Measurements from ENCODE around the gene CARD19.
"Not testable (repeated sequence)": the region's sequence is repeated elsewhere in the genome, so short reads cannot be mapped to it uniquely, and the experiment has no call there.

CARD19 gene

GRCh38 chr9:93107151-93107824 is 11.3 kb downstream of the CARD19 start:
- DNase-seq (ENCODE audit: low read depth in 2 of 2) = no peak

DNA sequence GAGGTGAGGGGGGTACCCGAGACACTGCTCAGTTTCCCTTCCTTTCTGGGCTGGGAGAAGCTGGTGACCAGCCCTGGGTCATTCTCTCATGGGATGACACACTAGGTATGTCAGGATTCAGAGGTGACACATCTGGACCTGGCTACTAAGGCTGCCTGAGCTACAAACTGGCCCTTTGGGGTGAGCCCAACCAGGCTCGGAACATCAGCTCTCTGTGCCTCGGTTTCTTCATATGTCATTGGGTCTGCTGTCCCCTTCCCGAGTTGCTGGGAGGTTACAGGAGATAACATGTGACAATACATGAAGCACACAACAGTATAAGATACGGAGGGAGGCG is 11.8 kb downstream of the CARD19 start:
- DNase-seq (ENCODE audit: low read depth in 2 of 2) = no peak

DNA sequence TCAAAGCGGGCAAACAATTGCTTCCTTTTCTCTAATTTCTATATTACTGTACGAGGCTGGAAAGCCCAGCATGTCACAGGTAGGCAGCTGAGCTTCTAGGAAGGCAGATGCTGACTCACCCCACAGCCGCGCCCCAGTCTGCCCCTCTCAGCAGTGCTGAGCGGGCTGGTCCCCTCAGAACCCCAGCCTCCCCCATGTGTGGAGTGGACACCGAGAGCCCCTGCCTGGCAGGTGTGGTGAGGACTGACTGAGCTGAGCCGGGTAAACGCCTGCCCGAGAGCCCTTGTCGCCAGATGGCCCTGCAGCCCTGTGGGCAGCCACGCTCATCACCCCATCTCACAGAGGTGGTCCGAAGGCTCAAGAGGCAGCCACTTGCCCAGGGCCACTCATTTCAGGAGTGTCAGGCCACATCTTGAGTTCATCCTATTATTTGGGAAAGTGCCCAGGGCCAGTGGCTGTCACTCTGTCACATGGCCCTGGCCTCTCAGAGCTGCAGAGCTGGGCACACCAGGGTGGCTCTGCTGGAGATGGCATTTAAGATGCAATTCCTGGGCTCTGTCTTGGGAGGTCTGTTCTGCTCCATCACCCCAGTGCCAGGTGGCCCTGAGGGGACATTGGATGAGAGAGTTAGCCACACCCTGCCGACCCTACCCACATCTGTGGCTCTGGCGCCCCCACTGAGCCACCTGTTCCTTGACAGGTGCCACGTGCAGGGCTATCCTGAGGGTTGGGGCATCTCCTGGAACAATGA is 12.4 kb downstream of the CARD19 start:
- no peak for DNase-seq (ENCODE audit: low read depth in 2 of 2)

GRCh38 chr9:93110311-93110855 is 14.4 kb downstream of the CARD19 start:
- no peak for DNase-seq (ENCODE audit: low read depth in 2 of 2)

DNA sequence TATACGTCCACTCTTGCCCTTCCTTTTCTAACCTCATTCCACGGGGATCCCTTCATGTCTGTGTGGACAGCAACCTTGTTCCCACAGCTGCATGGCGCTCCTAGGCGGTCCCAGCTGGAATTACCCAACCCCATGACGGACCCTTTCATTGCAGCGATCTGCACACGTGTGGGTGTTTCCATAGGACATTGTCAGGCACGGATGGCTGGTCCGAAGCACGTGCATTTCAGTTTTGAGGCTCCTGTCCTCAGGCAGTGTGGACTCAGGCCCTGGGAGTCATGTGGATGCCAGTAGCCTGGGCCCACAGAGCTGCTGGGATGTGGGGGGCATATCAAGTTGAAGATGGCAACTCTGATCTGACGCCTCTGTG is 15.0 kb downstream of the CARD19 start:
- no peak for DNase-seq (ENCODE audit: low read depth in 2 of 2)

- no peak for DNase-seq (ENCODE audit: low read depth in 2 of 2)
These were observed 15.5 kb downstream of the CARD19 start for GRCh38 chr9:93111371-93112115.

DNA sequence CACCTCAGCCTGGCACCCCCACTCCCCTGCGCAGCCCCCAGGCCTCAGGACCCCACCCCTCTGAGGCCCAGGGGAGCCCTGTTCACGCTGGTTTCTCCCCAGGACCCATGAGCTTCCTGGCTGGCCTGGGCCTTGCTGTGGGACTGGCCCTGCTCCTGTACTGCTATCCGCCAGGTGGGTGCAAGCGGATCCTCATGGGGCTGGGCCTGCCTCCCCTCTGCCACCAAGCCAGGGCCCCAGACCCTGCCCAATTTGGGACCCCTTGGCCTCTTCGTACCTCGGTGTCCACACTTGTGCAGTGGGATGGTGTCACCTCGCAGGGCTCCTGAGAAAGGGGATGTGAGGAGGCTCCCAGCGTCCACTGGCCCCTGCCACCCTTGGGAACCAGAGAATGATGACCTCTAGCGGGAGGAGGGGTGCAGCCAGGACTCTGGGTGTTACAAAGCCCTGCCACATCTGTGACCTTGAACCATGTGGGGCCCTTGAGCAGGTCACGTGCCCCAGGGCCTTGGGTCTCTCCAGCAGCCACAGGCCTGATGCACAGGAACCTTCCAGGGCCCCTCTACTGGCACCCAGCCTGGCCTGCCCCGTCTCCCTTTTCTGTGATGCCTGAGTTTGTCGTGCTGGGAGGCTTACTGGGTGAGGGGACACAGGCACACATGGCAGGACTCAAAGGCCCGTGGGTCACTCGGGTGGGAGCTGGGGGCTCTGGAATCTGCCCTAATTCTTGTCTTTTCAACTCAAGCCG is 16.3 kb downstream of the CARD19 start:
- no peak for DNase-seq (ENCODE audit: low read depth in 2 of 2)

DNA sequence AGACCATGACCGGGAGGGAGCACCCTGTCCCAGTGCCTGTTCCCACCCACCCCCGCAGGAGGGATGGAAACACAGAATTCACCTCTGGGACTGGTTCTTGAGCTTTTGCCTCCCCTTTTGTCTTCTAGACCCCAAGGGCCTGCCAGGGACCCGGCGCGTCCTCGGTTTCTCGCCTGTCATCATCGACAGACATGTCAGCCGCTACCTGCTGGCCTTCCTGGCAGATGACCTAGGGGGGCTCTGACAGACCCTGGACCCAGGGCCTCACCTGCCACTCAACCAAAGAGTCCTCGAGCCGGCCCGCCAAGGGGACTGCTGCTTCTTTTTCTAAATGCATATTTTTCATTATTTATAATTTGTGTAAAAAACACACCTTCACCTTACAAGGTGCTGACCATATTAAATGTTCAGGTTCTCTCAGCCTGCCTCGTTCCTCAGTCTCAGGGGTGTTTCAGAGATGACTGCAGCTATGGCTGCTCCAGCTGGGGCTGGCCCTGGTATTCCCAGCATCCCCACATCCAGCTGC is 16.9 kb downstream of the CARD19 start:
- DNase-seq (ENCODE audit: low read depth in 2 of 2) = no peak

DNA sequence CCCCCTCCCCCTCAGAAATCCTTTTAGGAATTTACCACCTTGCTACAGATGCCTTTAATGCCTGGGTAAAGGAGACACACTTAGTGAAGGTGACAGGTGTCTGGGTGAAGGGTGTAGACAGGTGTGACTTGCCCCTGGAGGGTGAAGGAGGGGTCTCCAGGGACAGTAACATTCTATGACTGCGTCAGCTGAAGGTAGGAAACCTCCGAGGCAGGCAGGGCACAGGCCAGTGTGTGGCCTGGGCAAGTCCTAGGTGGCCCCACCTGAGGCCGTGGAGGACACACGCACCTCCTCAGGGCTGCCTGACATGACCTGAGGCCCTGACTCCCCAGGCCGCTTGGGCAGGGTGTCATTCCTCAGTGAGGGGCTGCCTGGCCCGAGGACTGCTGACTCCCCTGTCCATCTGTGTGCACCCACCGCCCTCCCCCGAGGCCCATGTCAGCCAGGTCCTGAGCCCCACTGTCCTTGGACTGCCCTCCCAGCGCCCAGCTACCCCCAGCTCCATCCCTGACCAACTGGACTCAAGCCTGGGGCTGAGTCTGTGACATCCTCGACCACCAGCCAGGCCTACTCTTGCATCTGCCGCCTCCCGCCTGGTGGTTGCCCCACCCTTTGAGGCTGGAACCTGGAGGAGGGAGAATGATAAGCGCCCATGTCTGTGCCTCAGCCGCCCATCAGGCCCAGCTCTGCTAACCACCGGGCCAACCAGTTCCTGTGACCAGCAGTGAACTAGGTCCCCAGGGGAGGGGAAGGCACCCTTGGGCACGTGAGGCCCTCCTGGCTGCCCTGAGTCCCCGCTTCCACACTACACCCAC is 18.4 kb downstream of the CARD19 start:
- no peak for DNase-seq (ENCODE audit: low read depth in 2 of 2)

DNA sequence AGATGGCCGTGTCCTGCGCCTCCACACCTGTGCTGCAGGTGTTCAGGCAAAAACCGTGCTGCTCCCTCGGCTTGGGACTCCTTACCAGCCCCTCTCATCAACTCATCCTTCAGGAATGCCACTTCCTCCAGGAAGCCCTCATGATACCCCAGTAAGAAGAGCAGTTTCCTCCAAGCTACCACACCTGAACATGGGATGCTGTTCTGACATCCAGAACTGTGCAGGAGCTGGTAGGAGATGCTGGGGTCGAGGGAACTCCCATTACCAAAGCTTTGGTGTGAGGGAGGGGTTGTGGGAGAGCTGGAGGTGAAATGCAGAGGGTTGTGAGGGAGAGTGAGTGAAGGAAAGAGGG is 18.9 kb downstream of the CARD19 start:
- no peak for DNase-seq (ENCODE audit: low read depth in 2 of 2)

- no peak for DNase-seq (ENCODE audit: low read depth in 2 of 2)
These were observed 19.6 kb downstream of the CARD19 start for GRCh38 chr9:93115486-93116071.

- no peak for DNase-seq (ENCODE audit: low read depth in 2 of 2)
These were observed 20.3 kb downstream of the CARD19 start for GRCh38 chr9:93116072-93116961.

- DNase-seq (ENCODE audit: low read depth in 2 of 2) = not testable (repeated sequence)
These were observed 21.5 kb downstream of the CARD19 start for GRCh38 chr9:93117521-93117920.

DNA sequence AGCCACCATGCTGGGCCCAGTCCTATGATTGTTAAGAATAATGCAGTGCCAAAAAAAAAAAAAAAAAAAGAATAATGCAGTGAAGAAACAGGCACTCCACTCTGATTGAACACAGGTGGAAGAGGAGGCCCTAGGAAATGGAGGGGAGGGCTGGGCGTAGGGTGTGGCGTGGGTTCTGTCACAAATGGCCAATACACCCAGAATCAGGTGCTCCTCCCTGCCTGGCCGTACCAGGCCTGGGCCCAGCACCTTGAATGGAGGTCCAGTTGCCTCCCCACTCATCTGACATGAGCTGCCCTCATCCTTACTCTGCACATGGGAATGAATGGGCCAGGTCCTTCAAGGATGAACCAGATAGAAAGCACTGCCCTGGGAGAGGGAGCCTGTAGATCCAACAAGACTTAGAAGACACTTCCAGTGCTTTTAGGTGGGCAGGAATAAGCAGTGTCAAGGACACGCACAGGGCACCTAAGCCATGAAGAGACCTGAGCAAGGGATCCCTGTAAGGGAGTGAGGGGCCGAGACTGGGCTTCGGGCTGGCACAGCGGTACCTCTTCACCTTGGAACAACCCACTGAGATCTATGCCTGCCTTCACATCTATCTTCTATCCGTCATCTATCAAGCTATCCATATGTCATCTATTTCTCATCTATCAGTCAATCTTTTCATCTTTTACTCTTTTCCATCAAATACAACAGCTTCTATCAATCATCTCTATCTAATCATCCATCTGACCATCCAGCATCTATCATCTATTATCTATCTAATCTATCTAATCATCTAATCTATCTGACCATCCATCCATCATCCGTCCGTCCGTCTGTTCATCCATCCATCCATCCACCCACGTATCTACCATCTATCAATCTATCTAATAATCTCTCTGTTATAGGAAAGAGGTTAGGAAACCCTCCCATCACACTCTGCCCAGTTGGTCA is 22.2 kb downstream of the CARD19 start:
- no peak for DNase-seq (ENCODE audit: low read depth in 2 of 2)

DNA sequence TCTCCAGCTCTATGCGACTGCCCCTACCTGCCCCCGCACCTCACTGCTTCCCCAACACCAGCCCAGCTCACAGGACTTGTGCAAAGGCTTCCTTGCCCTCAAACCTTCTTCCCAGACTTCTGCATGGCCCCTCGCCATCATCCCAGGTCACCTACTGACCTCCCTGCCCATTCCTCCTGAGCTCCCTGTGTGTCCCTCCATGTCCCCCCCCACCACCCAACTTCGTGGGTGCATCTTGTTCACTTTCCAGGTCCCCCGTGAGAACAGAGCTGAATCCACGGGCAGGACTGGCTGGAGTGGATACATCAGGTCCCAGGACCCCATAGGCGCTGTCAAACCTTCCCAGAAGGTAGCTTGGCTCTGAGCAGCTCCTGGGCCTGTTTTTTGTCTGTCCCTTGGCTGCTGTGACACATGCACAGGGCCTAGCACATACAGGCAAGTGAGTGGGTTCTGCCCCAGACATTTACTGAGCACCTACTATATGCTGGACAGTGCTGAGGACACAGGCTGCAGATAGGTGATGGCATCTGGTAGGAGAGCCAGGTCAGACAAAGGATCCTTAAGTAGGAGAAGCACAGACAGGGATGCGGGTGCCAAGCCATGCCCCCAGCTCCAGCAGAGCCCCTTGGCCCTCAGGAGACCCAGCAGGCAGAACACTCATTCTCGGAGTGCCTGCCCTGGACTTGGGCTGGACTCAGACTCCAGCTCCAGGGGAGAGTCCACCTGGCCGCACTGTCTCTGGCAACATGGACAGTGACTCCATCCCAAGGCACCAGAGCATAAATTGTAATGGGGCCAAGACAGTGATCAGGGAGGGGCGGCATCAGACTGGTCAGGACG is 23.1 kb downstream of the CARD19 start:
- DNase-seq (ENCODE audit: low read depth in 2 of 2) = no peak

DNA sequence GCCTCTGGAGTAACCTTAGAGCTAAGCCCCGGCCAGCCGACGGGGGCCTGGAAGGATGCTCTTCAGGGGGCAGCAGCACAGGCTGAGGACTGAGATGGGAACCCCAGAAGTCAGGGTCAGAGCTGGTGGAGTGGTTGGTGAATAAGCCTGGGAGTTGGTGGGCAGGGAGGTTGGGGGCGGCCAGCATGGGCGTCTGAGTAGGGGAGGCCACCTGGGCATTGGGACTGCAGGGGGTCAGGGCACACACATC is 23.6 kb downstream of the CARD19 start:
- DNase-seq (ENCODE audit: low read depth in 2 of 2) = no peak

DNA sequence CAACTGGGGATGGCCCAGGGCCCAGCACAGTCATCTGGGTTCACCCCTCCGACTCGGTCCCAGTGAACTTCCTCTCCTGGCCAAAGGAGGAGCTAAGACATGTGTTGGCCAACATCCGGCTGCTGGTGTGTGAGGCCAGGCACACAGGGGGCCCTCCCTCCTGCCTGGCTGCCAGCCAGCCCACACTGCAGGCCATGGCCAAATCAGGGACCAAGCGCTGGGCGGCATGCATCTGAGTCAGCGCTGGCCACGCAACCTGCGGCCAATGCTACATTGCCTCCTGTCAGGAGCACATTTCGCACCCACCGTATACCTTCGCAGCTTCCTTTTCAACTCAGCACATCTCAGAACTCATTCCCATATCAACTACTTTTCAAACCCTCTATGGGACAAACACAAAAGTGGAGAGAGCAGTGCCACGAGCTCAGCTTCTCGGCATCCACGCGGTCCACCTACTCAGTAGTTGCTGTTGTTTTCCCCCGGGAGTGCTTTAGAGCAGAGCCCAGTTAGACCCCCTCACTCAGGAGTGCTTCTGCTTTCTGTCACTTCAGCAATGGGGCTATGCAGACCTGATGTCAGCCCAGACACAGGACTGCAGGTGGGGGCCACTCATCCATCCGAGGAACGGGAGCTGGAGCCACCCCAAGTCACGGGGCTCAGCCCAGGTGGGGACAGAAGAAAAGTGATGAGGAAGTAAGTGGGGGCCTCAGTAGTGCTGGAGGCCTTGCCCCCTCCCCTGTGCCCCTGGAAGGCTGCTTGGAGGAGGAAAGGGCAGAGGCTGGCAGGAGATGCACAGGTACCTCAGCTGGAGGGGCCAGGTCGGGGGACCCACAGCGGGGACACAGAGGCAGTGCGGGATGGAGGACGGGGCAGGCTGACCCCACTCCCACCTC is 24.2 kb downstream of the CARD19 start:
- no peak for DNase-seq (ENCODE audit: low read depth in 2 of 2)

Measured in stimulated activated CD8-positive, alpha-beta memory T cell treated with anti-CD3 and anti-CD28 coated beads, Interleukin-7, amount 100 ng/mL, for 1 hour (primary cell).